NCI-H446 (cell line): ENCODE data around the gene MBD3.
A peak's percentile ranks its signal among the peaks of the same experiment; 100 is the strongest.

Source experiments
- DNase-seq, 2 experiments: peaks; one replicate each; lab custom pipeline; 2025; lab: John Stamatoyannopoulos, UW

MBD3 gene

GRCh38 chr19:1592755-1593500 is at the start of gene MBD3:
Gene MBD3 (minus strand): TSS chr19:1592865. CDS start chr19:1592631, 234 bp downstream.
- DNase-seq = peak; percentile 85 to 99

- peak in 1 of 2 experiments; percentile 48 for DNase-seq
These were observed 48.3 kb upstream of the MBD3 start for GRCh38 chr19:1640893-1641448.

- no peak for DNase-seq
These were observed 43.9 kb upstream of the MBD3 start for GRCh38 chr19:1636325-1637236.

- no peak for DNase-seq
These were observed 42.2 kb upstream of the MBD3 start for GRCh38 chr19:1634938-1635243.

GRCh38 chr19:1634242-1634937 is 41.7 kb upstream of the MBD3 start:
- DNase-seq = peak in 1 of 2 experiments; percentile 75

- no peak for DNase-seq
These were observed 40.7 kb upstream of the MBD3 start for GRCh38 chr19:1633269-1633826.

GRCh38 chr19:1632462-1633268 is 40.0 kb upstream of the MBD3 start:
- DNase-seq = no peak

GRCh38 chr19:1631557-1632100 is 39.0 kb upstream of the MBD3 start:
- DNase-seq = no peak

GRCh38 chr19:1630811-1631210 is 38.1 kb upstream of the MBD3 start:
- DNase-seq = no peak

GRCh38 chr19:1630012-1630411 is 37.3 kb upstream of the MBD3 start:
- DNase-seq = no peak

GRCh38 chr19:1629256-1629808 is 36.7 kb upstream of the MBD3 start:
- no peak for DNase-seq

- DNase-seq = no peak
These were observed 34.5 kb upstream of the MBD3 start for GRCh38 chr19:1627194-1627593.

GRCh38 chr19:1626417-1627010 is 33.8 kb upstream of the MBD3 start:
- no peak for DNase-seq

- peak in 1 of 2 experiments; percentile 27 for DNase-seq
These were observed 31.8 kb upstream of the MBD3 start for GRCh38 chr19:1624458-1624857.

- no peak for DNase-seq
These were observed 29.9 kb upstream of the MBD3 start for GRCh38 chr19:1622541-1622940.

- DNase-seq = no peak
These were observed 29.3 kb upstream of the MBD3 start for GRCh38 chr19:1622007-1622406.

- DNase-seq = no peak
These were observed 28.9 kb upstream of the MBD3 start for GRCh38 chr19:1621574-1621973.

- no peak for DNase-seq
These were observed 28.4 kb upstream of the MBD3 start for GRCh38 chr19:1621021-1621420.

GRCh38 chr19:1620502-1620901 is 27.8 kb upstream of the MBD3 start:
- DNase-seq = no peak

GRCh38 chr19:1619703-1620102 is 27.0 kb upstream of the MBD3 start:
- DNase-seq = no peak
